SKM-1 (cell line): ENCODE measurements around the gene FLT3.
"Not testable (repeated sequence)": the region's sequence is repeated elsewhere in the genome, so short reads cannot be mapped to it uniquely, and the experiment has no call there.

ENCODE experiments used
- DNase-seq: peaks from one replicate; lab custom pipeline; 2025; ENCODE audit not compliant: unreplicated experiment; lab: John Stamatoyannopoulos, UW

The FLT3 gene

GRCh38 chr13:27975564-27976361 is 124.6 kb downstream of the FLT3 start:
- DNase-seq = no peak

DNA sequence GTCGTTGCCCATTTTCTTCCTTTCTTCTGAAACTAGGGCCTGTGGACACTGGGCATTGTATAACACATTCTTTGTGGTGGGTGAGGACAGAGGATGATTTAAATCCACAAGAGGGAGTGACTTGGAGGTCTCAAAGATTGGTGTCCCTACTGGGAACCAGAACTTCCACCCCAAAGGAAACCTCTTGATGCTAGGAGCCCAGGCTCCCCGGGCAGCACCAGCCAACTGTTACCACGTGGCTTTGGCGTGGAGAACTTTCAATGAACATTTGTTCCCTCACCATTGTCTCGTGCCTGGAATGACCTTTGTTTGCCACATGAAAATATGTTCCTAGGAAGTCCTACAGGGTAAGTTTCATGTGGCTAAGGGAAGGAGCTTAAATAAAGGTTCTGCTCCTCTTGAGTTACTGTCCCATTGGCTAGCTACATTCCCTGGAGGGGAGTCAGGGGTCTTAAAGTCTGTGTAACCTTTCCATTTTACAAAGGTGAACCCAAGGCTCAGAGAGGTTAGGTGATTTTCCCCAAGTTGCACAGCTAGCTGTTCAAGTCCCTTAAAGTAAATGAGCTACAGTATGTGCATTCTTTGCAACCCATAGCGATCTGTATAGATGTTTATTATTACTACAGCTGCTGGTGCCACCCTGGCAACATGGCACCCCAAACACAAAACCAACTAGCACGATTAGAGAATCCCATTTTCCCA is 126.3 kb downstream of the FLT3 start:
- DNase-seq = no peak

- no peak for DNase-seq
Observed at GRCh38 chr13:27973291-27973690, 127.1 kb downstream of the FLT3 start.

DNA sequence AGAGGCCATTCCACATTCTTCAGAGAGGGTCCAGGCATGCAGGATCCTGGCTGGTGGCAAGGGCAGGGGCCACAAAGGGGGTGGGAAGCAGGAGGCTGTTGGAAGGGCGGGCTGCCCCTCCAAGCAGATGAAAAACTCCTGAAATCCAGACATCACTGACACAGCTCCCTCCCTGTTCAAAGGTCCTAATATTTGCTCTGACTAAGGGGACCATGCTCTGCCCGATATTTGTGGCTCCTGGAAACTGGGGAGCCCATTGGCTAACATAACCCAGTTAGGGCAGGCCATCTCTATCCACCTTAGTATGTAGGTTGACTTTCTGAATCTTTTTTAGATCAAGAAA is 127.9 kb downstream of the FLT3 start:
- no peak for DNase-seq

GRCh38 chr13:27971776-27972477 is 128.4 kb downstream of the FLT3 start:
- no peak for DNase-seq

DNA sequence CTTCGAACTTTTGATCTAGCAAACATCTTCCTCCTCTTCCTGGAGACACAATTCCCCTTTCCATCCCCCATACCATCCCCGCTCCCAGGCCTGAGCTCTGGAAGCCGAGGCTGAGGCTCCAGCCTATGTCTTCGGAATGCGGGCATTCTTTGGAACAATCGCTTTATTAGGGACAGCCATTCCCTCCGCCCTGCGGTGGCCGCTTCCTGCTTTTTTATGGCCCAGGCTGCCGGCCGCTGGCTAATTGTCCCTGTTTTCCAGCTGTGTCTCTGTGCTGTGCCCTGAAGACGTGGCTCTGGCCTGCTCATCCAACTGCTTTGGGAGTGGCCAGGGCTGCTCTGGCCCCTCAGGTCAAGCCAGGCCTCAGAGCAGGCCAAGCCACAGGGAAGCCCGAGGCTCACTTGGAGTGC is 129.1 kb downstream of the FLT3 start:
- no peak for DNase-seq

DNA sequence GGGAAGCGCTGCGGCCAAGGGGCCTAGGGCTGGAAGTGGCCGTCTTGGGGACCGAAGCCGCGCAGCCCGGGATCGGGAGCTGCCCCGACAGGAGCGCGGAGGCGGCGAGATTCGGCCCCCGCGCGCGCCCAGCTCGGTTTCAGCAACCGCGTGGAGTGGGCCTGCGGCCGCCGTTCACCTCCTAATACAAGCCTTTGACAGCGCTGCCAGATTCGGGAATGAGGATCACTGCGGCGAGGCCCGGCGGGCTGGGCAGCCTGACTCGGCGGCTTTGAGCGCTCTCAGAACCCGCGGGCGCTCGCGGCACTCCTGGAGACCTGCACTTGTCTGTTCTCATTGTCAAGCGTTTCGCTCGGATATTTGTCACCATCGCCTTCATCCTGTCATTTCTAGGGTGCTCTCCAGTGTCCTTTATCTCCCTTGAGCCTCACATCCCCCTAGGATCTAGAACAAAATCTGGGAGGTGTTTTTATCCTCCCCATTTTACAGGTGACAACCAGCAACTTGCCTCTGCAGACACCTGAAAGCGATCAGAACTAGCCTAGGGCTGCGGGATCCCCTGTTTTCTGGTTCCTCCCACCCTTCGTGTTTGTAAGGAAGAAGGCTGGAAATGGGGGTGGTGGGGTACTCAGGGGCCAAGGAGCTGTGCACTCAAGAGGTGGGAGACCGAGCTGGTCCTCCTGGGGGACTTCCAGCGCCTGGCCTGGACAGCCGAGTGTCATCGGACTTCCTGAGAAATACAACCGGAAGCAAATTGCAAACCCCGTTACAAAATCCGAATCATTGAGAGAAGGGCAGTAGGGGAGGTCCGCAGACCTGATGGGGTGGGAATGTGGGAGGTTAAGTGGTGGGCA is 129.8 kb downstream of the FLT3 start:
- DNase-seq = no peak

DNA sequence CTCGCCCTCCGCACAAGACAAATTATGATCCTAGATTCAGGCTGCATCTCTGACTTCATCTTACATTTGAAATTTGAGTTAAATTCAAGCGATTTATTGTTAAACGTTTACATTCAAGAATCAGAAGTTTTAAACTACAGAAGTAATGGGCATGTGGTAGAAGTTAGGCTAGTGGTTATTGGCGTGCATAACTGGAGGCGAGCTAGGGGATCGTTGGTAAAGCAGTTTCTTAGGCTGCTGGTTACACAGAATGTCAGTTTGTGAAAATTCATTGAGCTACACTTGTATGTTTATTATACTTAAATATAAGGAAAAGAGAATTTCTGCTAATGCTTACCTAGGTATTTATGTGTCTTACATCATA is 130.5 kb downstream of the FLT3 start:
- DNase-seq = no peak

DNA sequence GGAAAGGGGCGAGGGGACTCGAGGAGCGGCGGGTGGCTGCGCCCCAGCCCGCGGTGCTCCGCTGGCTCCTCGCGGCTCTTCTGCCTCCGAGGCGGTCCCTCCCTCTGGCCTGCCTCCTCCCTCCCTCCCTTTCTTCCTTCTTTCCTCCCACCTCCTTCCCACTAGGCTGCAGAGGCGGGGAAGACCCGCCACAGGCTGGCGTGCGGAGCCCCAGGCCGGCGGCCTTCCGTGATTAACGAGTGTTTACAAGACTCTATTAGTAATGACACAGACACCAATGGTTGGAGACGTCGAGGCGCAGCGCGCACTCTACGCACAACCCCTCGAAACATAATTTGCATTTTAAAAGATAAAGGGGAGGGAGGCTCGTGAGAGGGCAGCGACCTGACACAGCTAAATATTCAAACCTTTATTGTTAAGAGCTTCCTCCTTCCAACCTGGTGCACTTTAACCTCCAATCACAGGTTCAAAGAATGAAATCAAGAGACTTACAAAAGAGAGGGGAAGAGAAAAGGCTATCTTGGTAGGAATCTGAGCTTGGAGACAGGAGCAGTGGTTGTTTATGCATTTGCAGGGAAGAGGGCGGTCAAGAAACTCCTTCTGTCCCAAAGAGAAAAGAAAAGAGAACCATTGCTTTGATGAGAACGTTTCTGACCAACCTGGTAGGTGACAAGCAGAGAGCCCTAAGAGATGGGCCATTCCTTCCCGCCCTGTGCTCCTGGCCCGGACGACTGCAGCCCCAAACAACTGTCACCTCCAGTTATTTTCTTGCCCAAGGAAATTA is 131.1 kb downstream of the FLT3 start, which contains the start of gene CDX2:
CDX2 (minus strand) TSS at position 234 of the 784 bp plus-strand sequence. CDS start 309 bp downstream, outside the sequence.
- no peak for DNase-seq

- no peak for DNase-seq
Observed at GRCh38 chr13:27968316-27969081, 131.9 kb downstream of the FLT3 start.

GRCh38 chr13:27967736-27968315 is 132.6 kb downstream of the FLT3 start:
- no peak for DNase-seq

DNA sequence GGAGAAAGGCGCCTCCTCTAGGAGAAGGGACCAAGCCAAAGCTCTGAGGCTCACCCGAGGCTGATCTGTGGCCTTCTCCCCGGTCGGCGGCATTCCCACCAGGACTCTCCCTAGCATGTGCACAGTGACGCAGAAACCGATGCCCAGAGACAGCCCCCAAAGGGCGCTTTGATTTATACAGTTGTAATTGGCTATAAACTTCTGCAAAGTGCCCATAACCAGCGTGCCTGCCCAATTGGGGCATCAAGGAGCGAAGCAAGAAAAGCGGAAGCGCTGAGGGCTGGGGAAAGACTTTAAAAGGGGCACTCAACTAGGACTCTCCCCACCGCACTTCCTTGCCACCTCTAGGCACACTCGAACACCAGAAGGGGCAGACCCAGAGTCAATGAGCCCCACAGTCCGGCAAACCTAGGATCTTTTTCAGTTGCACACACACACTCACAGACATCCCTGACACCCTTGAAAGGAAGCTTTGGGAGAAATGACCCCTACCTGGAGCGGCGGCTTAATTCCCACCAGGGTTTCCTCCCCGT is 133.1 kb downstream of the FLT3 start:
- DNase-seq = no peak

DNA sequence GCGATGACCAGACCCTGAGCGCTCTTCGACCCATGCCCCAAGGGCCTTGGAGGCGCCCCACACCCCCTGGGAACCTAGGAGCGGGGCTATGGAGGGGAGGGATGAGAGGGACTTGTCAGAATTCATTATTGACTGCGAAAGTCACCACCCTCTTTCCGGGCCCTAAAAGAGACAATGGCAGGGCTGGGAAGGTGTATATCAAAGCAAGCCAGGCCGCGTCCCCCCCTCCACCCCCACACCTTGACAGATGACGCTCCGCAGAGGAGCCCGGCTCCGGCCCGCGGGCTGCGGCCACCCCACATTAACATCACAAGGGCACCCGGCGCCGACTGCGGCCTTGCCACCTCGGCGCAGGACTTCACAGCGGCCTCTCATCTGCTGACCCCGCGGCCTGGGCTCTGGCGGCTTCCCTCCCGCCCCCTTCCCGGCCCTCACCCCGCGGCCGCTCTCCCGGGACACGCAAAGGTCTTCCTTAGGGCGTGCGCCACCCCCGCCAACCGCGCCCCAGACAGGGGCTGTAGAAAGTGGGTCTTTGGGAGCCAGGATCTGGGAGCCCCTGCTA is 133.7 kb downstream of the FLT3 start:
- no peak for DNase-seq

- no peak for DNase-seq
Observed at GRCh38 chr13:27965740-27966640, 134.4 kb downstream of the FLT3 start.

GRCh38 chr13:27965343-27965739 is 135.0 kb downstream of the FLT3 start:
- no peak for DNase-seq

DNA sequence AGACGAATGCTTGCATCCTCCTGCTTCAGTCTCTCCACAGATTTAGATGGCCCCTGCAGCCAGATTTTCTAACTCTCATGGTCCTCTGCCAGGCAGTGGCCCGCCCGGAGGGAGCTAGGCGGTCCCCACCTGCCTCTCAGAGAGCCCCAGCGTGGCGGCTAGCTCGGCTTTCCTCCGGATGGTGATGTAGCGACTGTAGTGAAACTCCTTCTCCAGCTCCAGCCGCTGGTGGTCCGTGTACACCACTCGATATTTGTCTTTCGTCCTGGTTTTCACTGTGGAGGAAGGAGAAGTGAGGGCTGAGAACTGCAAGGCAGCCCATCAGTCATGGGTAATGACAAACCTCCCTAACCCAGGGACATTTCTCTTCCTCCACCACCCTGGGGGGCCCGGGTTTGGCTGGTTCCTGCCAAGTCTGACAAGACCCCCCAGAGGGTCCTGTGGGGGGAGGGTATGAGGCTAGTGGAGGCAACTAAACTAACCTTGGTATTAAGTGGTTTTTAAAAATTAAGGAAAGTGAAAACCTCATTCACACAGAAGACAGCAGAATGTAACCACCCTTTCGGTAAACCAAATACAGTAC is 135.5 kb downstream of the FLT3 start:
- no peak for DNase-seq

GRCh38 chr13:27964206-27964605 is 136.2 kb downstream of the FLT3 start:
- DNase-seq = not testable (repeated sequence)
